ENCODE results near the gene DUT. TPM values are rescaled to one million over a fixed set of nuclear protein-coding genes. Genes with fewer than 3 reads are reported as not detected.

DUT gene
- total RNA-seq (2013), result 63.6 TPM
- polyA plus RNA-seq, result 10 to 100 TPM; 43.8 to 71.9 (median 62.3) TPM
- polyA minus RNA-seq, result 17.9 and 40.2 TPM in 2 replicates
- total RNA-seq, result 3.7 to 27.3 (median 16.9) reads per million in 11 experiments

GRCh38 chr15:48330855-48331795 is at the start of gene DUT:
Gene DUT (plus strand): TSS chr15:48331429. CDS start chr15:48331516, 87 bp downstream.
- WGBS (ENCODE audit: insufficient coverage), result under 1% methylated on average over 88 of the region's 89 CpGs
- Histone ChIP-seq H3K4me3 (replicated peaks in 1 of 3; ENCODE audit: low read depth in 2 of 3, low read length in 3 of 3) (peak within 1 kb of the TSS; percentile 76 to 90 (median 77)), H3K4me2 (replicated peaks; ENCODE audit: extremely low read depth, low read length, poor library complexity, severe bottlenecking) (peak within 1 kb of the TSS; percentile 93), H3K4me1 (ENCODE audit: control insufficient read depth in 1 of 2, insufficient read depth in 2 of 2, low read length in 2 of 2) (peaks cover 12 to 20% of the 10 kb centered on the region in 2 donors), H3K9ac (ENCODE audit: insufficient read depth, low read length, poor library complexity, severe bottlenecking) (peak within 1 kb of the TSS; percentile 84), H3K27ac (ENCODE audit: low read depth in 1 of 2, low read length in 2 of 2) (peak within 1 kb of the TSS; percentile 74 to 93), H3K9me3 (replicated peaks in 1 of 2; ENCODE audit: control insufficient read depth in 1 of 2, insufficient read depth in 1 of 2, low read length in 2 of 2) (no peaks in the 10 kb centered on the region), H2AFZ (ENCODE audit: insufficient read depth, low read depth, low read length, poor library complexity, severe bottlenecking) (peak within 1 kb of the TSS; percentile 92), H4K20me1 (ENCODE audit: insufficient read depth, low read length) (peaks cover 18% of the 10 kb centered on the region), H3K79me2 (ENCODE audit: insufficient read depth, low read length) (peaks cover 55% of the 10 kb centered on the region), H3K36me3 (replicated peaks in 1 of 2; ENCODE audit: control insufficient read depth in 1 of 2, insufficient read depth in 2 of 2, low read length in 2 of 2) (peaks cover 10 to 17% of the 10 kb centered on the region in 2 donors), H3K27me3 (ENCODE audit: control insufficient read depth in 2 of 2, insufficient read depth in 2 of 2, low read length in 2 of 2) (no peaks in the 10 kb centered on the region)
- TF ChIP-seq CTCF (IDR thresholded peaks at IDR 0.05), result no peak
- Mint-ChIP-seq H3K27me3 (ENCODE audit: low read depth in 3 of 3) (no peaks in the 10 kb centered on the region), H3K36me3 (peaks cover 15 to 16% of the 10 kb centered on the region in 2 donors), H3K4me1 (peaks cover 41% of the 10 kb centered on the region), H3K9me3 (no peaks in the 10 kb centered on the region), H3K27ac (peak within 1 kb of the TSS; percentile 90 to 99 (median 96)), H3K4me3 (peak within 1 kb of the TSS; percentile 99 to 100)
- DNase-seq, result peak; percentile 53 to 74 (median 64)
- intact Hi-C loops (cut with micrococcal nuclease), result loop anchor here in 1 of 2 donors (10.0 kb wide), 1 partner anchor 484 kb away; the partner anchor contains the start of gene CEP152

- Histone ChIP-seq H3K27ac (ENCODE audit: low read depth in 1 of 2, low read length in 2 of 2) (no peak overlapping the region), H3K9ac (ENCODE audit: insufficient read depth, low read length, poor library complexity, severe bottlenecking) (no peak overlapping the region), H3K36me3 (replicated peaks in 1 of 2; ENCODE audit: control insufficient read depth in 1 of 2, insufficient read depth in 2 of 2, low read length in 2 of 2) (no peaks in the 10 kb centered on the region), H3K4me2 (replicated peaks; ENCODE audit: extremely low read depth, low read length, poor library complexity, severe bottlenecking) (no peak overlapping the region), H3K27me3 (ENCODE audit: control insufficient read depth in 2 of 2, insufficient read depth in 2 of 2, low read length in 2 of 2) (peaks cover 0 to under 1% of the 10 kb centered on the region in 2 donors), H4K20me1 (ENCODE audit: insufficient read depth, low read length) (no peaks in the 10 kb centered on the region), H3K79me2 (ENCODE audit: insufficient read depth, low read length) (no peaks in the 10 kb centered on the region), H3K4me1 (ENCODE audit: control insufficient read depth in 1 of 2, insufficient read depth in 2 of 2, low read length in 2 of 2) (no peaks in the 10 kb centered on the region), H3K4me3 (replicated peaks in 1 of 3; ENCODE audit: low read depth in 2 of 3, low read length in 3 of 3) (no peak overlapping the region), H2AFZ (ENCODE audit: insufficient read depth, low read depth, low read length, poor library complexity, severe bottlenecking) (no peak overlapping the region), H3K9me3 (replicated peaks in 1 of 2; ENCODE audit: control insufficient read depth in 1 of 2, insufficient read depth in 1 of 2, low read length in 2 of 2) (no peaks in the 10 kb centered on the region)
- Mint-ChIP-seq H3K36me3 (no peaks in the 10 kb centered on the region), H3K4me1 (peaks cover 5% of the 10 kb centered on the region), H3K4me3 (no peak overlapping the region), H3K27me3 (ENCODE audit: low read depth in 3 of 3) (peaks cover 3 to 6% (median 5%) of the 10 kb centered on the region in 3 donors), H3K27ac (no peak overlapping the region), H3K9me3 (no peaks in the 10 kb centered on the region)
- 100% methylated on average over 1 of the region's 4 CpGs for WGBS (ENCODE audit: insufficient coverage)
- intact Hi-C loops (cut with micrococcal nuclease), result loop anchor here in 1 of 2 donors (10.0 kb wide), 2 partner anchors 1087 to 1967 kb away; no protein-coding TSS in a partner anchor
- TF ChIP-seq CTCF (IDR thresholded peaks at IDR 0.05), result no peak
- DNase-seq, result no peak
Observed at GRCh38 chr15:48281674-48282073, 49.6 kb upstream of the DUT start.
